ENCODE measurements around the gene VPS4A. TPM values are rescaled to one million over a fixed set of nuclear protein-coding genes. Genes with fewer than 3 reads are reported as not detected.
"Not testable (repeated sequence)": the region's sequence is repeated elsewhere in the genome, so short reads cannot be mapped to it uniquely, and the experiment has no call there.

The VPS4A gene
- total RNA-seq, 1 donor from 2014 or later: 31.0 TPM

DNA sequence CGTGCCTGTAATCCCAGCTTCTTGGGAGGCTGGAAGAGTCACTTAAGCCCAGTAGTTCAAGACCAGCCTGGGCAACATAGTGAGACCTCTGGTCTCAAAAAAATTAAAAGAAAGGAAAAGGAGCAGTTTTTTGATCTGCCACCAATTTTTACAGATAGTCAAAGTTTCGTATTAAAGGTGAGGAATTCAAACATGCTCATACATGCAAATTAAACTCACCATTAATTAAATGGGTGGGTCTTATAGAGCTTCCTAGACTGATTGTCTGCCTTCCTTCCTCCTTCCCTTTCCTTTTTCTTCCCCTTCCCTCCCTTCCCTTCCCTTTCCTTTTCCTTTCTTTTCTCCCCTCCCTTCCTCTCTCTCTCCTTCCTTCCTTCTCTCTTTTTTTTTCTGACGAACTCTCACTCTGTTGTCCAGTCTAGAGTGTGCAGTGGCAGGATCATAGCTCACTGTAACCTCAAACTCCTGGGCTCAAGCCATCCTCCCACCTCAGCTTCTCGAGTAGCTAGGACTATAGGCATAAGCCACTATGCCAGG is 36.4 kb upstream of the VPS4A start:
- TF ChIP-seq, protein P1, sequence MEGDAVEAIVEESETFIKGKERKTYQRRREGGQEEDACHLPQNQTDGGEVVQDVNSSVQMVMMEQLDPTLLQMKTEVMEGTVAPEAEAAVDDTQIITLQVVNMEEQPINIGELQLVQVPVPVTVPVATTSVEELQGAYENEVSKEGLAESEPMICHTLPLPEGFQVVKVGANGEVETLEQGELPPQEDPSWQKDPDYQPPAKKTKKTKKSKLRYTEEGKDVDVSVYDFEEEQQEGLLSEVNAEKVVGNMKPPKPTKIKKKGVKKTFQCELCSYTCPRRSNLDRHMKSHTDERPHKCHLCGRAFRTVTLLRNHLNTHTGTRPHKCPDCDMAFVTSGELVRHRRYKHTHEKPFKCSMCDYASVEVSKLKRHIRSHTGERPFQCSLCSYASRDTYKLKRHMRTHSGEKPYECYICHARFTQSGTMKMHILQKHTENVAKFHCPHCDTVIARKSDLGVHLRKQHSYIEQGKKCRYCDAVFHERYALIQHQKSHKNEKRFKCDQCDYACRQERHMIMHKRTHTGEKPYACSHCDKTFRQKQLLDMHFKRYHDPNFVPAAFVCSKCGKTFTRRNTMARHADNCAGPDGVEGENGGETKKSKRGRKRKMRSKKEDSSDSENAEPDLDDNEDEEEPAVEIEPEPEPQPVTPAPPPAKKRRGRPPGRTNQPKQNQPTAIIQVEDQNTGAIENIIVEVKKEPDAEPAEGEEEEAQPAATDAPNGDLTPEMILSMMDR (conservative IDR thresholded peaks at IDR 0.05; ENCODE audit: low read depth, low read length): no peak
- no peak for DNase-seq (ENCODE audit: low read depth)
- H3K4me3 ChIP-seq (ENCODE audit: low read depth, low read length): no peak overlapping the region

DNA sequence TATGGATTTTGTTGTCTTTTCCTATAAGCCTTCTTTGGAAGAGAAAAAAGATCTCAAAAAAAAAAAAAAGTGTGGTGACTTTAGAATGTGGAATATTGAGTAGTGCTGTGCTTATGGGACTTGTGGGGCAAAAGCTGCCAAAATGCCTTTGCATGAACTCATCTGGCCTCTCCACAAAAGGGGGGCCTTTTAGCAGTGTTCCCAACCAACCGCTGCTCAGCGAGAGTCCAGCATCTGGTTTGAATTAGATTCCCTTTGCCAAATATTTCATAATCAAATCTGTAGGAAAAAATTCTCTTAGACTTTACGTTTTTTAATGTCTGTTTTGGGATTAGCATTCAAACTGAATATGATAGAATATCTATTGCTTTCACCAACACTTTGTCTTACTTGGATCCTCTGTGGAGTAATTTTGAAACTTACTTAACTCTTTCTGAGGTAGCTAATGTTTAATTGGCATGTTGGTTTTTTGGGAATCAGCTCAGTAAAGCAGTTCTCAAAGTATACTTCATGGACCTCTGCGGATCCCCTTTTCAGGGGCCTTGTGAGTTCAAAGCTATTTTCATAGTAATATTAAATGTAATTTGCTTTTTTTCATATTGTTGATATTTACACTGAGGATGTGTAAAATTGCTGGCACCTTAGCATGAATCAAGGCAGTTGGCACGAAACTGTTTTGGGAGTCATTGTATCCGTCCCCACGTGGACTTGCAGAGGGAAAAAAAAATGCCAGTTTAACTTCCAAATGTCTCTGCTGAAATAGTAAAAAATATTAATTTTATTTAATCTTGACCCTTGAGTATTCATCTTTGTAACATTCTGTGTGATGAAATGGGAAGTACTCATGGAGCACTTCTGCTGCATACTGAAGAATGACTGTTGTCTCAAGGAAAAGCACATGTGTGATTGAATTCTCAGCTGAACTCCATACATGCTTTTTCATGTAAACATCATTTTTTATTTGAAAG is 34.7 kb upstream of the VPS4A start:
- TF ChIP-seq, protein P1 (conservative IDR thresholded peaks at IDR 0.05; ENCODE audit: low read depth, low read length): no peak
- no peak for DNase-seq (ENCODE audit: low read depth)
- H3K4me3 ChIP-seq (ENCODE audit: low read depth, low read length): no peak overlapping the region

DNA sequence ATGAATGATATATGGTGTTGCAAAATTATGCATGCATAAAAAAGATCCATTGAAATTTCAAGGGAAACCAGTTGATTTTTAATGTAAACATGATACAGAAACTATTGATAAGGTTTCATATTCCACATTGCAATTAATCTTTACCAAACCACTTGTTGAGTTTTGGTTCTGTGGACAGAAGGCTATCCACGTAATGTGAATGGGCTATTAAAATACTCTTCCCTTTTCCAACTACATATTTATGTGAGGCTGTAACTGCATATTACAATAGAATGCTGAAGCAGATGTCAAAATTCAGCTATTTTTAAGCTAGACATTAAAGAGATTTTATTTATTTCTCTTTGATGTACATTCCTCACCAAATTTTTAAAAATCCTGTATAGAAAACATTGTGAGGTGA is 33.7 kb upstream of the VPS4A start:
- H3K4me3 ChIP-seq (ENCODE audit: low read depth, low read length): no peak overlapping the region
- TF ChIP-seq, protein P1 (conservative IDR thresholded peaks at IDR 0.05; ENCODE audit: low read depth, low read length): no peak
- DNase-seq (ENCODE audit: low read depth): no peak

DNA sequence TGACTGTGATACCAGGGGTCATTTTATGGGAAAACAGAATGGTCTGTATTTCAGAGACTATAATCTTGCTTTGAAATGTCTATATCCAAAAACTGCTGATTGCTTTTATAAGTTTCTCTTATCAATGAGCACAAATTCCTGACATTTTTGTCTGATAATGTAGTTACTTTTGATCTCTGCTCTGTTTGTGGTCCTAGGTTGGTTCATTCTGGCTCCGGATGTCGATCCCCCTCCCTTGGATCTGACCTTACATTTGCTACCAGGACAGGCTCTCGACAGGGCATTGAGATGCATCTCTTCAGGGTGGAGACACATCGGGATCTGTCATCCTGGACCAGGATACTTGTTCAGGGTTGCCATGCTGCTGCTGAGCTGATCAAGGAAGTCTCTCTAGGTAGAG is 27.3 kb upstream of the VPS4A start:
- no peak overlapping the region for H3K4me3 ChIP-seq (ENCODE audit: low read depth, low read length)
- DNase-seq (ENCODE audit: low read depth): no peak
- TF ChIP-seq, protein P1 (conservative IDR thresholded peaks at IDR 0.05; ENCODE audit: low read depth, low read length): no peak

DNA sequence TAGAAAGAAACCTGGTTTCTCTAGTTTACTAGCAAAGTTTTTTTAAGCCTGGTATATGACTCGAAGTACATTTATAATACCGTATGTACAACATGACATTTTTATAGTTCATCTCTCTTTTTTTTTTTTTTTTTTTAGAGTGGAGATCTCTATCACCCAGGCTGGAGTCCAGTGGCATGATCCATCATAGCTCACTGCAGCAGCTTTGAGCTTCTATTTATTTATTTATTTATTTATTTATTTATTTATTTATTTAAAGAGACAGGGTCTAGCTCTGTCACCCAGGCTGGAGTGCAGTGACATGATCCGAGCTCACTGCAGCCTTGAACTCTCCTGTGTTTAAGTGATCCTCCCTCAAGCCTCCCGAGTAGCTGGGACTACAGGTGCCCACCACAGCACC is 25.9 kb upstream of the VPS4A start:
- DNase-seq (ENCODE audit: low read depth): no peak
- no peak overlapping the region for H3K4me3 ChIP-seq (ENCODE audit: low read depth, low read length)
- TF ChIP-seq, protein P1 (conservative IDR thresholded peaks at IDR 0.05; ENCODE audit: low read depth, low read length): no peak

DNA sequence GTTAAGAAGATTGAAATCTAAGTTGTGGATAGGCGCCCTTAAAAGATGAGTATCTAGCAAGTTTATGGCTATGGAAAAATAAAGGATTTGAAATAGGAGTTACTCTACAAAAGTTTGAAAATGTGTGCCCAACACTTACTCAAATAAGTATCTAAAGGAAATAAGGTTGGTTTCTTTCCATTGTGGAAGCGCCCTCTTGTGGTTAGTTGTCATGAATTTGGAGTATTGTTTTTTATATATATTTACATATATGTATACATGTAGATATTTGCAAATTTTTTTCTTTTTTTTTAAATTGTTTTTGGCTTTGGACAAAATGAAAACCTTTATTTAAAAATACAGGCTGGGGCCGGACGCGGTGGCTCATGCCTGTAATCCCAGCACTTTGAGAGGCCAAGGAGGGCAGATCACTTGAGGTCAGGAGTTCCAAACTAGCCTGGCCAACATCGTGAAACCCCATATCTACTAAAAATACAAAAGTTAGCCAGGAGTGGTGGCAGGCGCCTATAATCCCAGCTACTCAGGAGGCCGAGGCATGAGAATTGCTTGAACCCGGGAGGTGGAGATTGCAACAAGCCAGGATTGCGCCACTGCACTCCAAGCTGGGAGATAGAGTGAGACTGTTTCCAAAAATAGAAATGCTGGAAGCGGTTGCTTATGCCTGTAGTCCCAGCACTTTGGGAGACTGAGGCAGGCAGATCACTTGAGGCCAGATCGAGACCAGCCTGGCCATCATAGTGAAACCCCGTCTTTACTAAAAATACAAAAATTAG is 24.0 kb upstream of the VPS4A start:
- TF ChIP-seq, protein P1 (conservative IDR thresholded peaks at IDR 0.05; ENCODE audit: low read depth, low read length): peak; percentile 60
- DNase-seq (ENCODE audit: low read depth): no peak
- H3K4me3 ChIP-seq (ENCODE audit: low read depth, low read length): no peak overlapping the region

DNA sequence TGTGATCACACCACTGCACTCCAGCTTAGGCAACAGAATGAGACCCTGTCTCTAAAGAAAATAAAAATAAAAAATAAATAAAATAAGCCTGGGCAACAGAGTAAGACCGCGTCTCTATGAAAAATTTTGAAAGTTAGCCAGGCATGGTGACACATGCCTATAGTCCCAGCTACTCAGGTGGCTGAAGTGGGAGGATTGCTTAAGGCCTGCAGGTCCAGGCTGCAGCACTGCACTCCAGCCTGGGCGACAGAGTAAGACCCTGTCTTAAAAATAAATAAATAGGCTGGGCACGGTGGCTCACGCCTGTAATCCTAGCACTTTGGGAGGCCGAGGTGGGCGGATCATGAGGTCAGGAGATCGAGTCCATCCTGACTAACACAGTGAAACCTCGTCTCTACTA is 19.5 kb upstream of the VPS4A start:
- not testable (repeated sequence) for DNase-seq (ENCODE audit: low read depth); H3K4me3 ChIP-seq (ENCODE audit: low read depth, low read length)

Data from epithelial cell of proximal tubule (primary cell).